ENCODE measurements around the gene SPEF2. TPM values are rescaled to one million over a fixed set of nuclear protein-coding genes. Genes with fewer than 3 reads are reported as not detected.

SPEF2 gene
- total and polyA plus RNA-seq, 2 donors (not counting 1 experiment from before 2014, with no cell fraction given): 0.31 to 0.59 TPM

DNA sequence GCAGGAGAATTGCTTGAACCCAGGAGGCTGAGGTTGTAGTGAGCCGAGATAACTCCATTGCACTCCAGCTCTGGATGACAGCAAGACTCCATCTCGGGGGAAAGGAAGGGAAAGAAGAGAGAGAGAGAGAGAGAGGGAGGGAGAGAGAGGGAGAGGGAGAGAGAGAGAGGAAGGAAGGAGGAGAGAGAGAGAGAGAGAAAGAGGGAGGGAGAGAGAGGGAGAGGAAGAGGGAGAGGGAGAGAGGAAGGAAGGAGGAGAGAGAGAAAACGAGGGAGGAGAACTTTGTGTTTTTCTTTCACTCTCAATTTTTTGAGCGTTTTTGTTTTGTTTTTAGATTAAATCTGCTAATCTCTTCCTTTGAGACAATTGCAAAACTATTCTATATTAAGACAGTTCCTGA lies 46.9 kb downstream of the SPEF2 start:
- ChIA-PET POLR2A (no interaction called here), CTCF (no interaction called here)

DNA sequence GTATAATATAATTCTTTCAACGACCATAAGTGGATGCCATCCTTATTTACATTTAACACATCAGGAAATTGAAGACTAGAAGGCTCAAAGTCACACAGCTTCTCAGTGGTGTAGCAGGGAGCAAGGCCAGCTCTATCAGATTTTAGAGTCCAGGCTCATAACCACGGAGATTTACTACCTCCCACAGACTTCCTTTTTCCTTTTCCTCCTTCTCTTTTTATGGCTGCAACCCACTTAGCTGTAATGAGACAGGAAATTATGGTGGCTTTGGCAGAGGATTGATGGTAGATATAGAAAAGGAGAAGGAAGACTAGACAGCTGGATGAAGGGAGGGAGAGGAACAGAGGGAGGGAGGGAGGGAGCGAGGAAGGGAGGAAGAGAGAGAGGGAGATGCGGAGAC lies 47.4 kb downstream of the SPEF2 start:
- Histone ChIP-seq H3K79me2 (ENCODE audit: control insufficient read depth, insufficient read depth, low read length) (no peaks in the 10 kb centered on the region), H3K36me3 (replicated peaks in 1 of 2; ENCODE audit: control extremely low read depth in 1 of 2, control insufficient read depth in 1 of 2, extremely low read depth in 1 of 2, insufficient read depth in 2 of 2, low read length in 1 of 2) (no peaks in the 10 kb centered on the region), H3K4me1 (ENCODE audit: control insufficient read depth in 2 of 2, insufficient read depth in 2 of 2, low read length in 2 of 2) (no peaks in the 10 kb centered on the region), H3K27me3 (replicated peaks in 1 of 4; ENCODE audit: control extremely low read depth in 1 of 4, control insufficient read depth in 3 of 4, insufficient read depth in 4 of 4, low read length in 3 of 4) (no peaks in the 10 kb centered on the region), H3K4me3 (ENCODE audit: control extremely low read depth in 1 of 5, extremely low read depth in 1 of 5, insufficient read depth in 1 of 5, low read depth in 2 of 5, low read length in 4 of 5) (no peak overlapping the region), H3K9me3 (ENCODE audit: control extremely low read depth in 1 of 3, control insufficient read depth in 2 of 3, insufficient read depth in 1 of 3, low read length in 2 of 3) (no peaks in the 10 kb centered on the region), H2AFZ (ENCODE audit: insufficient read depth, low read depth, low read length, poor library complexity, severe bottlenecking) (no peak overlapping the region), H3K27ac (ENCODE audit: low read length in 2 of 2) (no peak overlapping the region), H3K4me2 (replicated peaks; ENCODE audit: low read depth, low read length, poor library complexity, severe bottlenecking) (no peak overlapping the region), H4K20me1 (ENCODE audit: control insufficient read depth, insufficient read depth, low read length, poor library complexity, severe bottlenecking) (no peaks in the 10 kb centered on the region), H3K9ac (ENCODE audit: low read length) (no peak overlapping the region)
- H3K27ac Mint-ChIP-seq: no peak overlapping the region
- TF ChIP-seq, protein P1, sequence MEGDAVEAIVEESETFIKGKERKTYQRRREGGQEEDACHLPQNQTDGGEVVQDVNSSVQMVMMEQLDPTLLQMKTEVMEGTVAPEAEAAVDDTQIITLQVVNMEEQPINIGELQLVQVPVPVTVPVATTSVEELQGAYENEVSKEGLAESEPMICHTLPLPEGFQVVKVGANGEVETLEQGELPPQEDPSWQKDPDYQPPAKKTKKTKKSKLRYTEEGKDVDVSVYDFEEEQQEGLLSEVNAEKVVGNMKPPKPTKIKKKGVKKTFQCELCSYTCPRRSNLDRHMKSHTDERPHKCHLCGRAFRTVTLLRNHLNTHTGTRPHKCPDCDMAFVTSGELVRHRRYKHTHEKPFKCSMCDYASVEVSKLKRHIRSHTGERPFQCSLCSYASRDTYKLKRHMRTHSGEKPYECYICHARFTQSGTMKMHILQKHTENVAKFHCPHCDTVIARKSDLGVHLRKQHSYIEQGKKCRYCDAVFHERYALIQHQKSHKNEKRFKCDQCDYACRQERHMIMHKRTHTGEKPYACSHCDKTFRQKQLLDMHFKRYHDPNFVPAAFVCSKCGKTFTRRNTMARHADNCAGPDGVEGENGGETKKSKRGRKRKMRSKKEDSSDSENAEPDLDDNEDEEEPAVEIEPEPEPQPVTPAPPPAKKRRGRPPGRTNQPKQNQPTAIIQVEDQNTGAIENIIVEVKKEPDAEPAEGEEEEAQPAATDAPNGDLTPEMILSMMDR (IDR thresholded peaks at IDR 0.05): no peak
- TF ChIP-seq EZH2 (IDR thresholded peaks at IDR 0.05; ENCODE audit: borderline replicate concordance, insufficient read depth, low read depth, low read length, poor library complexity, severe bottlenecking): no peak
- ChIA-PET POLR2A (no interaction called here), CTCF (no interaction called here)
- ATAC-seq (ENCODE audit: low read depth) (no peak), DNase-seq (no peak)
- H3K27me3 Mint-ChIP-seq: no peaks in the 10 kb centered on the region
- no peak overlapping the region for H3K4me3 Mint-ChIP-seq
- no peaks in the 10 kb centered on the region for H3K9me3 Mint-ChIP-seq (ENCODE audit: insufficient read depth)
- 0% methylated on average over 1 of the region's 4 CpGs for WGBS (ENCODE audit: insufficient coverage)
- intact Hi-C loops (cut with micrococcal nuclease): no loop called here
- H3K4me1 Mint-ChIP-seq: no peaks in the 10 kb centered on the region

More for the DNA sequence above, 46.9 kb downstream of the SPEF2 start:
- no peak overlapping the region for H3K4me3 ChIP-seq (ENCODE audit: control extremely low read depth in 1 of 5, extremely low read depth in 1 of 5, insufficient read depth in 1 of 5, low read depth in 2 of 5, low read length in 4 of 5)
- no peaks in the 10 kb centered on the region for H3K9me3 ChIP-seq (ENCODE audit: control extremely low read depth in 1 of 3, control insufficient read depth in 2 of 3, insufficient read depth in 1 of 3, low read length in 2 of 3)
- H3K4me2 ChIP-seq (replicated peaks; ENCODE audit: low read depth, low read length, poor library complexity, severe bottlenecking): no peak overlapping the region
- TF ChIP-seq EZH2 (IDR thresholded peaks at IDR 0.05; ENCODE audit: borderline replicate concordance, insufficient read depth, low read depth, low read length, poor library complexity, severe bottlenecking): no peak
- TF ChIP-seq, protein P1 (IDR thresholded peaks at IDR 0.05): no peak
- no peaks in the 10 kb centered on the region for H3K27me3 ChIP-seq (replicated peaks in 1 of 4; ENCODE audit: control extremely low read depth in 1 of 4, control insufficient read depth in 3 of 4, insufficient read depth in 4 of 4, low read length in 3 of 4)
- H4K20me1 ChIP-seq (ENCODE audit: control insufficient read depth, insufficient read depth, low read length, poor library complexity, severe bottlenecking): no peaks in the 10 kb centered on the region
- DNase-seq (no peak), ATAC-seq (ENCODE audit: low read depth) (no peak)
- no peak overlapping the region for H3K27ac ChIP-seq (ENCODE audit: low read length in 2 of 2)
- no peak overlapping the region for H2AFZ ChIP-seq (ENCODE audit: insufficient read depth, low read depth, low read length, poor library complexity, severe bottlenecking)
- H3K9ac ChIP-seq (ENCODE audit: low read length): no peak overlapping the region
- WGBS (ENCODE audit: insufficient coverage): 67% methylated on average over 2 of the region's 4 CpGs
- H3K79me2 ChIP-seq (ENCODE audit: control insufficient read depth, insufficient read depth, low read length): no peaks in the 10 kb centered on the region
- no peaks in the 10 kb centered on the region for H3K4me1 ChIP-seq (ENCODE audit: control insufficient read depth in 2 of 2, insufficient read depth in 2 of 2, low read length in 2 of 2)
- no peaks in the 10 kb centered on the region for H3K36me3 ChIP-seq (replicated peaks in 1 of 2; ENCODE audit: control extremely low read depth in 1 of 2, control insufficient read depth in 1 of 2, extremely low read depth in 1 of 2, insufficient read depth in 2 of 2, low read length in 1 of 2)
- H3K9me3 Mint-ChIP-seq (ENCODE audit: insufficient read depth): no peaks in the 10 kb centered on the region
- H3K27ac Mint-ChIP-seq: no peak overlapping the region
- intact Hi-C loops (cut with micrococcal nuclease): no loop called here
- H3K4me1 Mint-ChIP-seq: no peaks in the 10 kb centered on the region
- H3K27me3 Mint-ChIP-seq: no peaks in the 10 kb centered on the region
- no peak overlapping the region for H3K4me3 Mint-ChIP-seq
